Measurements from ENCODE around the gene AMIGO3. TPM values are rescaled to one million over a fixed set of nuclear protein-coding genes. Genes with fewer than 3 reads are reported as not detected.

The AMIGO3 gene
- polyA plus RNA-seq, 1 of the 3 experiments (the other 2 are of a cell fraction): 1.1 TPM

GRCh38 chr3:49670940-49671290 lies 48.6 kb downstream of the AMIGO3 start:
- Histone ChIP-seq H3K4me2 (no peak overlapping the region), H3K9me3 (no peaks in the 10 kb centered on the region), H3K27me3 (ENCODE audit: insufficient read depth) (no peaks in the 10 kb centered on the region), H3K36me3 (replicated peaks in 1 of 2; ENCODE audit: control insufficient read depth in 1 of 2, insufficient read depth in 2 of 2, low read length in 1 of 2) (peaks cover 0 to 5% of the 10 kb centered on the region in 2 experiments), H3K27ac (ENCODE audit: low read depth in 2 of 2, low read length in 1 of 2) (no peak overlapping the region), H4K20me1 (ENCODE audit: insufficient read depth) (no peaks in the 10 kb centered on the region), H3K9ac (no peak overlapping the region), H3K4me1 (ENCODE audit: control insufficient read depth in 1 of 2, insufficient read depth in 2 of 2, low read depth in 1 of 2, low read length in 1 of 2) (peaks cover 7 to 20% of the 10 kb centered on the region in 2 experiments; a peak in 1 of 4 replicates), H3F3A (replicated peaks; ENCODE audit: insufficient read depth) (peaks cover 5% of the 10 kb centered on the region), H3K9me2 (no peaks in the 10 kb centered on the region), H3K79me2 (ENCODE audit: insufficient read depth) (peaks cover 20% of the 10 kb centered on the region), H2AFZ (ENCODE audit: low read depth) (no peak overlapping the region), H3K4me3 (ENCODE audit: low read depth in 2 of 2, low read length in 1 of 2) (no peak overlapping the region)
- TF ChIP-seq, protein P1, sequence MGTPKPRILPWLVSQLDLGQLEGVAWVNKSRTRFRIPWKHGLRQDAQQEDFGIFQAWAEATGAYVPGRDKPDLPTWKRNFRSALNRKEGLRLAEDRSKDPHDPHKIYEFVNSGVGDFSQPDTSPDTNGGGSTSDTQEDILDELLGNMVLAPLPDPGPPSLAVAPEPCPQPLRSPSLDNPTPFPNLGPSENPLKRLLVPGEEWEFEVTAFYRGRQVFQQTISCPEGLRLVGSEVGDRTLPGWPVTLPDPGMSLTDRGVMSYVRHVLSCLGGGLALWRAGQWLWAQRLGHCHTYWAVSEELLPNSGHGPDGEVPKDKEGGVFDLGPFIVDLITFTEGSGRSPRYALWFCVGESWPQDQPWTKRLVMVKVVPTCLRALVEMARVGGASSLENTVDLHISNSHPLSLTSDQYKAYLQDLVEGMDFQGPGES (IDR thresholded peaks at IDR 0.05; ENCODE audit: low read depth, low read length): no peak
- TF ChIP-seq, protein P2, sequence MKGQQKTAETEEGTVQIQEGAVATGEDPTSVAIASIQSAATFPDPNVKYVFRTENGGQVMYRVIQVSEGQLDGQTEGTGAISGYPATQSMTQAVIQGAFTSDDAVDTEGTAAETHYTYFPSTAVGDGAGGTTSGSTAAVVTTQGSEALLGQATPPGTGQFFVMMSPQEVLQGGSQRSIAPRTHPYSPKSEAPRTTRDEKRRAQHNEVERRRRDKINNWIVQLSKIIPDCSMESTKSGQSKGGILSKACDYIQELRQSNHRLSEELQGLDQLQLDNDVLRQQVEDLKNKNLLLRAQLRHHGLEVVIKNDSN (IDR thresholded peaks at IDR 0.05; ENCODE audit: borderline replicate concordance, low read depth): no peak
- TF ChIP-seq MXI1 (IDR thresholded peaks at IDR 0.05; ENCODE audit: low read depth, low read length): no peak
- TF ChIP-seq CHD2 (IDR thresholded peaks at IDR 0.05; ENCODE audit: low read length, partially characterized antibody): no peak
- TF ChIP-seq GATA2 (CRISPR knock-in tag; IDR thresholded peaks at IDR 0.05): no peak
- TF ChIP-seq, protein P3, sequence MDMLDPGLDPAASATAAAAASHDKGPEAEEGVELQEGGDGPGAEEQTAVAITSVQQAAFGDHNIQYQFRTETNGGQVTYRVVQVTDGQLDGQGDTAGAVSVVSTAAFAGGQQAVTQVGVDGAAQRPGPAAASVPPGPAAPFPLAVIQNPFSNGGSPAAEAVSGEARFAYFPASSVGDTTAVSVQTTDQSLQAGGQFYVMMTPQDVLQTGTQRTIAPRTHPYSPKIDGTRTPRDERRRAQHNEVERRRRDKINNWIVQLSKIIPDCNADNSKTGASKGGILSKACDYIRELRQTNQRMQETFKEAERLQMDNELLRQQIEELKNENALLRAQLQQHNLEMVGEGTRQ (IDR thresholded peaks at IDR 0.05; ENCODE audit: borderline replicate concordance, low read depth, low read length): no peak
- TF ChIP-seq MAX (IDR thresholded peaks at IDR 0.05; ENCODE audit: low read depth): no peak
- no peak for TF ChIP-seq POLR2AphosphoS5 (IDR thresholded peaks at IDR 0.05; ENCODE audit: low read depth, low read length)
- TF ChIP-seq FOXM1 (IDR thresholded peaks at IDR 0.05; ENCODE audit: low read depth): no peak
- no peak for TF ChIP-seq NRF1 (IDR thresholded peaks at IDR 0.05; ENCODE audit: low read depth, low read length)
- POLR2A ChIA-PET: interaction anchor here (1.6 kb wide), 1 partner anchor 131 kb away, joined by 21 read pairs; no protein-coding TSS in a partner anchor
- CTCF ChIA-PET: interaction anchor here (0.7 to 5.6 kb wide), 21 partner anchors 8 to 208 kb away, joined by 3 to 299 read pairs (median 5); partner anchors contain the start of gene BSN
- no peak for DNase-seq
- WGBS (ENCODE audit: low lambda C conversion rate): 76% methylated on average over 6 of the region's 6 CpGs

DNA sequence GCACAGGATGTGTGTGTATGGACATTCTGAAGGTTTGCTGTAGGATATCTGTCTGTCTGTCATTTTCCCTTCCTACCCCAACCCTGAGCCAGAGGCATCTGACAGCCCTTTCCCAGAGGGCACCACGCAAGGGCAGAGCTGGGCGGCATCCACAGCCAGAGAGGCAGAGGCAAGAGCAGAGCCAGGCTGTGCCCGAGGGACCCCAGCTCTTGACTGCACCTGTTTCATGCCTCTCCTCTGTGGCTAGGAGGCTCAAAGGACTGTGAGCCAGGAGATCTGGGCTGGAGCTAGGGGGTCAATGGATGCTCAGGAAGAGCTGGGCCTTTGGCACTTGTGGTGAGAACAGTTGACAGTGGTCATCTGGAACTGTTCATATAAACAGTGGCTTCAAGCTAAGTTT lies 50.1 kb downstream of the AMIGO3 start:
- no peak overlapping the region for H2AFZ ChIP-seq (ENCODE audit: low read depth)
- H3K9me2 ChIP-seq: no peaks in the 10 kb centered on the region
- H3K79me2 ChIP-seq (ENCODE audit: insufficient read depth): peaks cover 5% of the 10 kb centered on the region; the same call in 1 of the 2 replicates
- ChIA-PET POLR2A (no interaction called here), CTCF (interaction anchor here (1.2 to 5.6 kb wide), 2 partner anchors 132 to 498 kb away, joined by 3 to 299 read pairs; partner anchors contain the start of gene KLHDC8B)
- no peak for DNase-seq
- H4K20me1 ChIP-seq (ENCODE audit: insufficient read depth): no peaks in the 10 kb centered on the region
- no peak overlapping the region for H3K27ac ChIP-seq (ENCODE audit: low read depth in 2 of 2, low read length in 1 of 2)
- no peak overlapping the region for H3K9ac ChIP-seq
- no peaks in the 10 kb centered on the region for H3K9me3 ChIP-seq
- no peak overlapping the region for H3K4me2 ChIP-seq
- H3K4me1 ChIP-seq (ENCODE audit: control insufficient read depth in 1 of 2, insufficient read depth in 2 of 2, low read depth in 1 of 2, low read length in 1 of 2): peaks cover 0 to 9% of the 10 kb centered on the region in 2 experiments; a peak in 1 of 4 replicates
- H3K27me3 ChIP-seq (ENCODE audit: insufficient read depth): no peaks in the 10 kb centered on the region
- 68% methylated on average over 3 of the region's 3 CpGs for WGBS (ENCODE audit: low lambda C conversion rate)
- H3K36me3 ChIP-seq (replicated peaks in 1 of 2; ENCODE audit: control insufficient read depth in 1 of 2, insufficient read depth in 2 of 2, low read length in 1 of 2): no peaks in the 10 kb centered on the region
- peaks cover 5% of the 10 kb centered on the region for H3F3A ChIP-seq (replicated peaks; ENCODE audit: insufficient read depth)
- no peak overlapping the region for H3K4me3 ChIP-seq (ENCODE audit: low read depth in 2 of 2, low read length in 1 of 2)
- no peak for TF ChIP-seq TEAD4 (IDR thresholded peaks at IDR 0.05; ENCODE audit: borderline replicate concordance, insufficient read depth)
- TF ChIP-seq, protein P1 (IDR thresholded peaks at IDR 0.05; ENCODE audit: low read depth, low read length): no peak
- no peak for TF ChIP-seq GABPA (IDR thresholded peaks at IDR 0.05; ENCODE audit: low read depth)
- TF ChIP-seq MEF2A (IDR thresholded peaks at IDR 0.05; ENCODE audit: borderline replicate concordance, low read depth): no peak
- no peak for TF ChIP-seq MXI1 (IDR thresholded peaks at IDR 0.05; ENCODE audit: low read depth, low read length)
- no peak for TF ChIP-seq RAD21 (IDR thresholded peaks at IDR 0.05; ENCODE audit: low read length)
- TF ChIP-seq, protein P3 (IDR thresholded peaks at IDR 0.05; ENCODE audit: borderline replicate concordance, low read depth, low read length): no peak
- TF ChIP-seq EP300 (IDR thresholded peaks at IDR 0.05; ENCODE audit: borderline replicate concordance in 1 of 2, low read depth in 1 of 2, low read length in 1 of 2): no peak
- TF ChIP-seq REST (IDR thresholded peaks at IDR 0.05; ENCODE audit: low read depth, low read length): no peak
- TF ChIP-seq YY1 (IDR thresholded peaks at IDR 0.05; ENCODE audit: low read depth): no peak
